GM18907 (cell line): ENCODE results near the gene IMPDH1.

Experiments
- ATAC-seq: cut with Tn5 transposase; IDR thresholded peaks from one replicate; pipeline ENCODE4 v1.9.1; 2021; ENCODE audit warnings: mild to moderate bottlenecking, moderate library complexity; ENCODE audit not compliant: unreplicated experiment

Gene IMPDH1

GRCh38 chr7:128435327-128435686, 25.5 kb upstream of the IMPDH1 start:
- ATAC-seq = no peak

- no peak for ATAC-seq
These were observed 24.9 kb upstream of the IMPDH1 start for GRCh38 chr7:128434413-128435326.

DNA sequence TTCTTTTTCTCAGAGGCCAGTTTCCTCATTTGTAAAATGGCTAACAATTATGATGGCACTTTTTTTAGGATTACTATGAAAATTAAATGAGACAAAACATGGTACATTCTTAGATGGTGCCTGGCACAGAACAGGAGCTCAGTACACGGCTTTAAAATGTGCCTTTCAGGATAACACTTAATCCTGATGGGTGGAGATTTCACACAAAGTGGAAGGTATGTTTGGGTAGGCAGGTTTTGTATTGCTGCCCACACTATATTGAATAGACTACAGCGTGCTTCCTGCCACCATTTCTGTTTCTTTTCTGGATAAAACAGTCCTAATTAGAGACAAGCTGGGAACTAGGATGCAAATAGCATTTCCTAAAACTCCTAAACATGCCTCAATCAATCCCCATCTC, 22.0 kb upstream of the IMPDH1 start:
- no peak for ATAC-seq

- ATAC-seq = no peak
These were observed 21.4 kb upstream of the IMPDH1 start for GRCh38 chr7:128431221-128431620.

- ATAC-seq = no peak
These were observed 20.4 kb upstream of the IMPDH1 start for GRCh38 chr7:128430207-128430606.

DNA sequence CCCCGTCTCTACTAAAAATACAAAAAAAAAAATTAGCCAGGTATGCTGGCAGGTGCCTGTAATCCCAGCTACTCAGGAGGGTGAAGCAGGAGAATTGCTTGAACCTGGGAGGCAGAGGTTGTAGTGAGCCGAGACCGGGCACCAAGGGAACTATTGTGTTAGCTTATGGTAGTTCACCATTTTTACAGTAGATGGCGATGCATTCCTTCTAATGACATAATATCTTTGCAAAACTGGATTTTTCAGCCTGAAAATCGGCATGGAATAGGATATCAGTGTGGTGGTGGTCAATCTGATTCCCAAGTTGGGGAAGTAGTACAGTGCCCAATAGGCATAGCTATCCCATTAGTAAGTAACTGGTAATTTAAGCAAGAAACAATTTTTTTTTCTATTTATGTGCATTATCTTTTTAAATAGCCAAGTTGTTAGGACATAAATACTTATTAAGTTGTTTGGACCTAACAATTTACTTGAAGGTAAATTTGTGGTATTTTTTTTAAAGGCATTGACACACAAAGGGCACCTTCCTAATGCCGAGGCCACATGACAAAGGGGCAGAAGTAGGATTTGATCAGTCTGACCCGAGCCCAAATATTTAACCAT, 17.6 kb upstream of the IMPDH1 start:
- ATAC-seq = no peak

DNA sequence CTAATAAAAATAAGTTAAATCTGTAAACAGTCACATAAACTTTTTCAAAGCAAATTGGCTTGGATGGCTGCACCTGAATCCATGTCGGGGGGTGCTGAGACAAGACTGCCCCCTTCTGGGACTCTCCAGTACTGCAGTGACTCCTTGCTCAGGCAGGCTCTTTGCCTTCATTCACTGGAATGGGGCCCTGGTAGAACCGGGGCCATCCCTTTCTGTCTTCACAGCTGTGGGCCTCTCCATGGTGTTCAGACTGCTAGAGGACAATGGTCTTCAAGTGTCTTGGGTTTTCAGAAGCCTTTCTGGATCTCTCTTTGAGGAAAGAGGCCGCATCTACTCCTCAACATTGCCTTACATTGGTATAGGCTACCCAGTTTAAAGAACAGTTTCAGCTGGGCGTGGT, 16.1 kb upstream of the IMPDH1 start:
- ATAC-seq = no peak

- no peak for ATAC-seq
These were observed 15.0 kb upstream of the IMPDH1 start for GRCh38 chr7:128424686-128425275.

- ATAC-seq = no peak
These were observed 13.1 kb upstream of the IMPDH1 start for GRCh38 chr7:128422842-128423241.

GRCh38 chr7:128422037-128422436, 12.3 kb upstream of the IMPDH1 start:
- ATAC-seq = no peak

DNA sequence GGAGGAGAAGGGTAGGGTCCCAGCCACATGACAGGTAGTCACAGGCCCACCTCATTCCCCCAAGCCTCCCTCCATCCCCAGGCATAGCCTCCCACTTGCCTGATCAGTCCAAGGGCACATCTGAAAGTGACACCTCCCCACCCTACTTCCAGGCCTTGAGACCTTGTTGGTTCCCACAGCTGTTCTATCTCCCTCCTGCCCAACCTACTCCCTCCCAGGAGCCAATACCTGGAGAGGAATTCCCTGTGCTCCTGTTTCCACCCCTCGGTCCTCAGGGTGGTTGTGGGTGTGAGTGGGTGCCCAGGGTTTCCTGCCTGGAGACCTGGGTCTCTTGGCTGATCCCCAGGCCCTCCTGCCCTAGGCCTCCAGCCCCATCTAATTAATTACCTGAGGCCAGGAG, 11.6 kb upstream of the IMPDH1 start:
- no peak for ATAC-seq

DNA sequence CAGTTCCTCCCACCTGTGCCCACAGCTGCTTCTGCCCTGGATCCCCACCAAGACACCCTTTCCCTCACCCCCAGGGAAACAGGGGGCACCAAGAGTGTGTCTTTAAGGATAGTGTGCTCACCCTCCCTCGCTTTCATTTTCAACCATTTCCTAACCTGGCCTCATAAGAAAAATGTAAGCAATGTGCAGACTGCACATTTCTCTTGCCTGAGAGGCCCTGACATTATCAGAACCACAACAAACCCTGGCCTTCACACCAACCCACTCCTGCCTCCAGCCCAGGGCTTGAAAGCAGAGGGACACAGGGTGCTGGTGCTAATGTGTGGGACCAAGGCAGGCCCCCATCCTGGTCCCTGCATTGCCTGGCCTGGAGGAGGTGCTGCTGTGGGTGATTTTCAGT, 11.0 kb upstream of the IMPDH1 start:
- ATAC-seq = no peak

GRCh38 chr7:128419257-128419656, 9.5 kb upstream of the IMPDH1 start:
- ATAC-seq = no peak

DNA sequence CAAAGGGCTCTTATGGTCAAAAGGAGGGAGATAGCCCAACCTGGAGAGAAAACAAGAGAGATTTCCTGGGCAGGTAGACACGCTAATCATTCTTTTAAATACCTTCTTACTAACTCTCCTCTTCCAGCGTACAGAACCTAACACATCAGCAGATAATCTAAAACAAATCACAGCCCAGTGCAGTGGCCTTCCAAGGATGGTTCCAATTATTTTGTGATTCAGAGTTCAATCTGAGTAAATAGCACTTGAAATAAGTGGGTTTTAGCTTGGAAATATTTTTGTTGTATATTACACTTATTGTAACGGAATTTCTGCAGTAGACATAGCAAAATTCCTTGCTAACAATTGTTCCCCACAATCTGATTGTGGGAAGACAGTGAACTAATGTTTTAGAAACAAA, 7.3 kb upstream of the IMPDH1 start:
- no peak for ATAC-seq

GRCh38 chr7:128415217-128415785, 5.5 kb upstream of the IMPDH1 start:
- no peak for ATAC-seq

DNA sequence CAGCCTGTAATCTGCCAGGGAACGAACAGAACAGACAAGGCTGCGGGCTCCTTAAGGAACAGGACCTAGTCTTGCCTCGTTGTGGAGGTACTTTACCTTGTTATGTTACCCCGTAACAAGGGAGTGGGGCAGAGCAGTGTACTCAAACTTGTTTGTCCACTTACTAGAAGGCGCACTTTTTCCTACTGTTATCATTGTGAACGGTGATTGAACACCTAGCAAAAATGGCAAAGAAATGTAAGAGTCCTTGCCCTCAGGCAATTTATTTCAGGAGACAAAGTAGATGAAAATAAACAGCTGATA, 620 bp upstream of the IMPDH1 start:
- no peak for ATAC-seq

GRCh38 chr7:128408709-128409595, 830 bp downstream of the IMPDH1 start:
- ATAC-seq = no peak

- no peak for ATAC-seq
These were observed 1.8 kb downstream of the IMPDH1 start for GRCh38 chr7:128407751-128408708.

- ATAC-seq = no peak
These were observed 2.6 kb downstream of the IMPDH1 start for GRCh38 chr7:128407233-128407589.
